Astrocyte (in vitro differentiated cells and primary cell): Measurements from ENCODE around the gene HOXD11. TPM values are rescaled to one million over a fixed set of nuclear protein-coding genes. Genes with fewer than 3 reads are reported as not detected.
A peak's percentile ranks its signal among the peaks of the same experiment; 100 is the strongest.

Experiments
- DNase-seq: peaks from one replicate; pipeline ENCODE4 v3.0.0-alpha.2; 2010; ENCODE audit warnings: low read depth
- FAIRE-seq: peaks from 2 replicates; lab custom pipeline; 2011; peaks lifted over from hg19 to GRCh38; lab: Jason Lieb, UNC
- H2AFZ ChIP-seq: 2 replicates; pipeline ENCODE4 v1.6.0; 2012; ENCODE audit warnings: low read depth, low read length, inconsistent platforms
- H3K27ac ChIP-seq: 2 replicates; pipeline ENCODE4 v1.5.1; 2011; ENCODE audit warnings: low read depth, low read length, inconsistent platforms
- H3K27me3 ChIP-seq: 2 replicates; pipeline ENCODE4 v1.6.0; 2011; ENCODE audit warnings: low read length, inconsistent platforms; ENCODE audit not compliant: insufficient read depth
- H3K36me3 ChIP-seq: 2 replicates; pipeline ENCODE4 v1.5.1; 2011; ENCODE audit warnings: low read length, inconsistent platforms; ENCODE audit not compliant: insufficient read depth
- H3K4me1 ChIP-seq: 2 replicates; pipeline ENCODE4 v1.5.1; 2011; ENCODE audit warnings: low read length, inconsistent platforms; ENCODE audit not compliant: insufficient read depth
- H3K4me2 ChIP-seq: 2 replicates; pipeline ENCODE4 v1.6.0; 2012; ENCODE audit warnings: low read length, inconsistent platforms
- H3K4me3 ChIP-seq: 2 replicates; pipeline ENCODE4 v1.5.1; 2011; ENCODE audit warnings: low read depth, mild to moderate bottlenecking, low read length, inconsistent platforms; ENCODE audit not compliant: insufficient read depth
- H3K79me2 ChIP-seq: 2 replicates; pipeline ENCODE4 v1.6.0; 2012; ENCODE audit warnings: mild to moderate bottlenecking, low read length, inconsistent platforms; ENCODE audit not compliant: insufficient read depth
- H3K9ac ChIP-seq: 2 replicates; pipeline ENCODE4 v1.6.0; 2012; ENCODE audit warnings: mild to moderate bottlenecking, low read length, inconsistent platforms
- H3K9me3 ChIP-seq: 2 replicates; pipeline ENCODE4 v1.5.1; 2012; ENCODE audit warnings: low read depth, mild to moderate bottlenecking, low read length, inconsistent platforms; ENCODE audit not compliant: insufficient read depth
- H4K20me1 ChIP-seq: 2 replicates; pipeline ENCODE4 v1.6.0; 2012; ENCODE audit warnings: low read length, inconsistent platforms; ENCODE audit not compliant: insufficient read depth
- H3K27ac Mint-ChIP-seq: one replicate; pipeline ENCODE4 v1.8.0; 2021; ENCODE audit warnings: mild to moderate bottlenecking, mixed read lengths; ENCODE audit not compliant: unreplicated experiment
- H3K27me3 Mint-ChIP-seq: one replicate; pipeline ENCODE4 v1.8.0; 2021; ENCODE audit warnings: low read depth, mixed read lengths; ENCODE audit not compliant: unreplicated experiment
- H3K36me3 Mint-ChIP-seq: one replicate; pipeline ENCODE4 v1.8.0; 2021; ENCODE audit warnings: low read depth, mixed read lengths; ENCODE audit not compliant: unreplicated experiment
- H3K4me1 Mint-ChIP-seq: one replicate; pipeline ENCODE4 v1.8.0; 2021; ENCODE audit warnings: low read depth, mixed read lengths; ENCODE audit not compliant: unreplicated experiment
- H3K4me3 Mint-ChIP-seq: one replicate; pipeline ENCODE4 v1.8.0; 2021; ENCODE audit warnings: mild to moderate bottlenecking, moderate library complexity, mixed read lengths; ENCODE audit not compliant: unreplicated experiment
- H3K9me3 Mint-ChIP-seq: one replicate; pipeline ENCODE4 v1.8.0; 2021; ENCODE audit warnings: mild to moderate bottlenecking, mixed read lengths; ENCODE audit not compliant: unreplicated experiment
- EZH2 ChIP-seq: IDR thresholded peaks from 2 replicates; pipeline ENCODE4 v1.6.1; 2012; ENCODE audit warnings: mild to moderate bottlenecking, low read length, inconsistent platforms; ENCODE audit not compliant: insufficient read depth
- total RNA-seq: library from RNA; stranded (reverse); gene quantifications from 2 replicates; pipeline ENCODE4 v1.2.1, GENCODE V29; 2021
- TF ChIP-seq, protein P1 (sequence below): IDR thresholded peaks from 2 replicates; pipeline ENCODE4 v1.5.1; 2011; ENCODE audit warnings: low read depth, mild to moderate bottlenecking, inconsistent platforms, low read length, moderate library complexity; ENCODE audit not compliant: insufficient read depth

HOXD11 gene
- total RNA-seq, 1 donor from 2014 or later = not detected

DNA sequence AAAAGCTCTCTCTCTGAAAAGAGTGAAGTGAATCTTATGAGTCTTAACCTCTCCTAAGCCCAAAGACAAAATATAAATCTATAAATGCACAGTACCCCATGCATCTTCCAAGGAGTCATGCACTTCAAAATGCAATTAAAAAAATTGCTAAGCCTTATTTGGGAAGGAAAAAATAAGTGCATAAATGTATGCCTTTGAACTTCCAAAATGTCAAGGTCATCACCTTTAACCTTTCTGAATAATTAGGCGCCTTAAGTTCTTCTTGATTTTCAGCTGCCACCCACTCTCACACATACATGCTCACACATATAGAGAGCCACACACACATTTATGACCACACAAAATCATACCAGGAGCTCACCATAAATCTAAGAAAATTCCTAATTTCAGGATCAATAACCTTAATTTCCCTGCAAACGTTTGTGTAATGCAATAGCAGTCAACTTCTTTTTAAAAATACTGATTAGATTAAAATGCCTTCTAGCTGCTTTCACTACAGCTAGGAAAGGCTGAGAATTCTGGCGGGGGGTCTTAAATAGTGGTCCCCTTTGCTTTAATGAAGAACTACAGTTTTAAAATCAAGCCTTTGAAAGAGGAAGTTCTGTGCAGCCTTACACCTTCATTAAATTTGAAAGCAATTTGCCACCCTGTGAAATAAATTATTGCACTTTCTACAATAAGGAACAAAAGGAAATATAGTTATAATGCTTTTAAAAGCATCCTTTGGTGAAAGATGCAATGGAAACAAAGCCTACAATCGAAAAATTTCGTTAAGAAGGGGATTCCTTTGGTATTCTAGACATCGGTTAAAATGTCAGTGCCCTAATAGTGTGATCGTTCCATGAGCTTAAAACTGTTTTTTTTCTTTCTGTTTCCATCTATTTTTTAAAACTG is 3.6 kb downstream of the HOXD11 start:
- Histone ChIP-seq H3K4me3 (no peak overlapping the region), H3K36me3 (no peaks in the 10 kb centered on the region), H3K4me1 (no peaks in the 10 kb centered on the region), H3K27ac (no peak overlapping the region), H3K27me3 (peaks cover 88% of the 10 kb centered on the region), H3K4me2 (no peak overlapping the region), H3K79me2 (no peaks in the 10 kb centered on the region), H2AFZ (no peak overlapping the region), H4K20me1 (peaks cover 4% of the 10 kb centered on the region), H3K9me3 (peaks cover 4% of the 10 kb centered on the region), H3K9ac (no peak overlapping the region)
- TF ChIP-seq, protein P1, sequence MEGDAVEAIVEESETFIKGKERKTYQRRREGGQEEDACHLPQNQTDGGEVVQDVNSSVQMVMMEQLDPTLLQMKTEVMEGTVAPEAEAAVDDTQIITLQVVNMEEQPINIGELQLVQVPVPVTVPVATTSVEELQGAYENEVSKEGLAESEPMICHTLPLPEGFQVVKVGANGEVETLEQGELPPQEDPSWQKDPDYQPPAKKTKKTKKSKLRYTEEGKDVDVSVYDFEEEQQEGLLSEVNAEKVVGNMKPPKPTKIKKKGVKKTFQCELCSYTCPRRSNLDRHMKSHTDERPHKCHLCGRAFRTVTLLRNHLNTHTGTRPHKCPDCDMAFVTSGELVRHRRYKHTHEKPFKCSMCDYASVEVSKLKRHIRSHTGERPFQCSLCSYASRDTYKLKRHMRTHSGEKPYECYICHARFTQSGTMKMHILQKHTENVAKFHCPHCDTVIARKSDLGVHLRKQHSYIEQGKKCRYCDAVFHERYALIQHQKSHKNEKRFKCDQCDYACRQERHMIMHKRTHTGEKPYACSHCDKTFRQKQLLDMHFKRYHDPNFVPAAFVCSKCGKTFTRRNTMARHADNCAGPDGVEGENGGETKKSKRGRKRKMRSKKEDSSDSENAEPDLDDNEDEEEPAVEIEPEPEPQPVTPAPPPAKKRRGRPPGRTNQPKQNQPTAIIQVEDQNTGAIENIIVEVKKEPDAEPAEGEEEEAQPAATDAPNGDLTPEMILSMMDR = no peak
- TF ChIP-seq EZH2 = no peak
- Mint-ChIP-seq H3K9me3 (peaks cover 16% of the 10 kb centered on the region), H3K4me1 (peaks cover 2% of the 10 kb centered on the region), H3K27me3 (peaks cover 80% of the 10 kb centered on the region), H3K36me3 (no peaks in the 10 kb centered on the region), H3K4me3 (no peak overlapping the region), H3K27ac (no peak overlapping the region)
- FAIRE-seq = no peak
- DNase-seq = no peak

DNA sequence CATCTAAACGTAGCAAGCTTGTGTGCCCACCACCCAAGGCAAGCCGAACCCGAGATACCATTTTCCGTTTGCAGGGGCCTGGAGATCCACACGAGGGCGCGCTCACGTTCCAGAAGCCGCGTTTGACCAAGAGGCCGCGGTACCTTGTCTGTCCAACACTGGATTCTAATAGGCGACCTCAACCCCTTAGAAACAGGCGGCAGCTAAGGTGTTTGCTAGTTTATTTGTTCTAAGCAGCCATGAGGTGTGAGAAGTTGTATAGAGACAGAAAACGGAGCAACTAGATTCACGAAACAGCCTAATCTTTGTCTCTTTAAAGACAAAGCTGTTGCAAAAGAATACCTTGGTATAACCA is 4.2 kb downstream of the HOXD11 start:
- no peaks in the 10 kb centered on the region for H3K36me3 Mint-ChIP-seq
- no peaks in the 10 kb centered on the region for H3K79me2 ChIP-seq
- H3K4me1 ChIP-seq = no peaks in the 10 kb centered on the region
- peaks cover 11% of the 10 kb centered on the region for H3K9me3 Mint-ChIP-seq
- no peak overlapping the region for H3K9ac ChIP-seq
- H3K4me2 ChIP-seq = no peak overlapping the region
- H3K4me1 Mint-ChIP-seq = peaks cover 1% of the 10 kb centered on the region
- H3K9me3 ChIP-seq = peaks cover 4% of the 10 kb centered on the region
- DNase-seq (no peak), FAIRE-seq (no peak)
- TF ChIP-seq, protein P1 = peak; percentile 46
- no peak for TF ChIP-seq EZH2
- peaks cover 88% of the 10 kb centered on the region for H3K27me3 ChIP-seq
- no peaks in the 10 kb centered on the region for H3K36me3 ChIP-seq
- H3K4me3 Mint-ChIP-seq = no peak overlapping the region
- H4K20me1 ChIP-seq = peaks cover under 1% of the 10 kb centered on the region
- H3K4me3 ChIP-seq = no peak overlapping the region
- H3K27me3 Mint-ChIP-seq = peaks cover 78% of the 10 kb centered on the region
- no peak overlapping the region for H3K27ac ChIP-seq
- H3K27ac Mint-ChIP-seq = no peak overlapping the region
- H2AFZ ChIP-seq = no peak overlapping the region

DNA sequence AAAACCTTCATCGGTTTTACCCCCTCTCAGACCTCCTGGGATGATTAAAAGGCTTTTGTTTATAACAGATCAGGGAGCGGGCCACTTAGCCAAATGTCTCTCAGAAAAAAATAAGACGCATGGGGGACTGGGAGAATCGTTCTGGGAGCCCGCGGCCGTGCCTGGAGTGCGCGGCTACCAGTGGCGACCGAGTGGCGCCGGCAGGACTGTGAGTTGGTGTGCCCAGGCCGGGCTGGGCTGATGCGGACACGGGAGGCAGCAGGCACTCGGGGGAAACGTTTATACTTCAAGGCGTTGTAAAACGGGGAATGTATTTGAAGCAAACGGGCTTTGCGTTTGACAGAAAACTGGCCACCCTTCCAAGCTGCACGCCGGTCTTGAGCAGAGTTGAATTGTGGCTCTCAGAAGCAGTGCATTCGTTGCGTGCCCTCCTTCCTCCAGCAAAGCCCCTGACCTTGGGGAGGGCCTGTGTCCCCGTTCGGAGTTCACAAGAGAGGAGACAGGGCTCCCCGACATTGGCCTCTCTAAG is 4.8 kb downstream of the HOXD11 start:
- H3K27me3 Mint-ChIP-seq = peaks cover 81% of the 10 kb centered on the region
- FAIRE-seq (no peak), DNase-seq (no peak)
- H3K27ac Mint-ChIP-seq = no peak overlapping the region
- Histone ChIP-seq H4K20me1 (no peaks in the 10 kb centered on the region), H3K27ac (no peak overlapping the region), H3K27me3 (peaks cover 92% of the 10 kb centered on the region), H3K9ac (no peak overlapping the region), H3K36me3 (no peaks in the 10 kb centered on the region), H3K4me1 (no peaks in the 10 kb centered on the region), H2AFZ (no peak overlapping the region), H3K4me3 (no peak overlapping the region), H3K9me3 (peaks cover 10% of the 10 kb centered on the region), H3K79me2 (no peaks in the 10 kb centered on the region), H3K4me2 (no peak overlapping the region)
- no peak overlapping the region for H3K4me3 Mint-ChIP-seq
- peak; percentile 90 for TF ChIP-seq EZH2
- TF ChIP-seq, protein P1 = no peak
- no peaks in the 10 kb centered on the region for H3K4me1 Mint-ChIP-seq
- peaks cover 17% of the 10 kb centered on the region for H3K9me3 Mint-ChIP-seq
- H3K36me3 Mint-ChIP-seq = peaks cover 1% of the 10 kb centered on the region
